Mammary epithelial cell (primary cell): ENCODE data around the gene CORIN.

Experiments used
- CTCF ChIP-seq, 2 donors: IDR thresholded peaks in 1 of 2; conservative IDR thresholded peaks in 1 of 2; 2 replicates each; pipeline ENCODE4 v1.5.1; 2011 to 2012; ENCODE audit warnings: inconsistent platforms in 2 of 2, low read length in 2 of 2, mild to moderate bottlenecking in 2 of 2, control low read depth in 1 of 2, low read depth in 1 of 2; ENCODE audit not compliant: insufficient read depth in 1 of 2; ENCODE audit errors: extremely low read depth in 1 of 2
- EZH2 ChIP-seq: IDR thresholded peaks from 2 replicates; pipeline ENCODE4 v1.6.1; 2012; ENCODE audit warnings: low read length, inconsistent platforms, borderline replicate concordance

DNA sequence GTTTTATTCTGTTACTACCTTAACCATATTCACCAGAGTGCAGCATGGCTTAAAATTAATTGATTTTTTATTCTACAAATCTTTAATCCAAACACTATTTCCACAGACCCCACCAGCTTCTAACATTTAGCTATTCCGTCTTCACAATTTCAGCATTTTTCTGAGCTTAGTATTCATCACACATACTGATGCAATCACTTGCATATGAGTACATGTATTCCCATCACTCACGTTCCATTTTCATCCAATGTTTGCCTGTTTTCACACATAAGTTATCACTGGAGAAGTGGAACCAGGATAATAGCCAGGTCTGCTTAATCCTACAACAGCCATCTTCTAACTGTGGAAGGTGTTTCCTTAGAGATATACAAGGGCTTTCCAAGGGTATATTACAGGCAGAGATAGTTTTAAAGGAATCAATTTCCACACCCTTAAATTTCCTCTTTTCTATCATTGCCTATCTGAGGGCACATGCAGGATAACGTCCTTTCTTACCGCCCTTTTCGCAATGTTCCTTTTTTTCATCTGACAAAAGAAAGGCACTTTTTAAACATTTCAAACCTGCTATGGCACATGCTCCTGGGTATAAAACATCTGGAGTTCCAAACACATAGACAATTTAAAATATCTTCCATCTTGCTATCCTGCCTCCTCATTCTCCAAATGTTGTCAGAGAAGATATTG lies 115.8 kb downstream of the CORIN start:
- TF ChIP-seq CTCF (conservative IDR thresholded peaks at IDR 0.05 in 1 of 2, IDR thresholded peaks at IDR 0.05 in 1 of 2; ENCODE audit: extremely low read depth in 1 of 2, insufficient read depth in 1 of 2, low read depth in 1 of 2, low read length in 2 of 2) (no peak), EZH2 (no peak)
